NT2/D1 (cell line): ENCODE data around the gene DOK3.

ENCODE experiments used
- SUZ12 ChIP-seq: IDR thresholded peaks from 2 replicates; pipeline ENCODE4 v1.6.1; 2011; ENCODE audit not compliant: insufficient read length, insufficient read depth; ENCODE audit errors: extremely low read depth
- YY1 ChIP-seq: IDR thresholded peaks from 2 replicates; pipeline ENCODE4 v1.6.1; 2011; ENCODE audit not compliant: insufficient read length, insufficient read depth
- ZNF274 ChIP-seq: IDR thresholded peaks from 2 replicates; pipeline ENCODE4 v1.6.1; 2011; ENCODE audit warnings: mild to moderate bottlenecking, low read depth, low read length

GRCh38 chr5:177468685-177469628 is 40.7 kb downstream of the DOK3 start:
- TF ChIP-seq YY1 (no peak), SUZ12 (no peak), ZNF274 (no peak)
